Ishikawa (cell line): Measurements from ENCODE around the gene BRD9.

Experiments used
- CEBPB ChIP-seq: IDR thresholded peaks from 2 replicates; pipeline ENCODE4 v1.6.1; 2012
- CREB1 ChIP-seq: IDR thresholded peaks from 2 replicates; pipeline ENCODE4 v1.6.1; 2012; ENCODE audit warnings: low read depth
- EGR1 ChIP-seq: IDR thresholded peaks from 2 replicates; pipeline ENCODE4 v1.6.1; 2012
- EP300 ChIP-seq: IDR thresholded peaks from 2 replicates; pipeline ENCODE4 v1.6.1; 2012; ENCODE audit warnings: borderline replicate concordance
- FOXM1 ChIP-seq: IDR thresholded peaks from 2 replicates; pipeline ENCODE4 v1.6.1; 2012; ENCODE audit warnings: low read depth, borderline replicate concordance
- RAD21 ChIP-seq: IDR thresholded peaks from 2 replicates; pipeline ENCODE4 v1.6.1; 2012; ENCODE audit warnings: low read depth
- REST ChIP-seq: IDR thresholded peaks from 2 replicates; pipeline ENCODE4 v1.6.1; 2012; ENCODE audit warnings: low read depth, mild to moderate bottlenecking
- TEAD4 ChIP-seq: IDR thresholded peaks from 2 replicates; pipeline ENCODE4 v1.6.1; 2012
- USF1 ChIP-seq: IDR thresholded peaks from 2 replicates; pipeline ENCODE4 v1.6.1; 2012

DNA sequence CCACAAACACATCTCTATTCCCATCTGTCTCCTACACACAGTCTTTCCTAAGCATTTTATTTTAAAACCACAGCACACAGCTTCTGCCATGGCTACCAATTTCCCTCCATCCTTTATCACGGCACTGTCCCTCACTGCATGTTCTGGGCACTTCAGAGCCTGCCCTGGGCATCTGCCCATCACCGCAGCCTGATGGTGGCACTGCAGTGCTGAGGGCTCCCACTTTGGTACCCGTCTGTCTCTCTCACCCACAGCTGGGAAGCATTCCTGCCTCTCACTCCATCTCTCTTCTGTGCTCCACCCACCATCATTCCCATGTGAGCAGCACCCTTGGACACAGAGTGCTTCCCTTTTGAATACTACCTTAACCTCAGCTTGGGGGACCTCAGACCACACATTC lies 73.5 kb downstream of the BRD9 start:
- TF ChIP-seq CREB1 (no peak), EGR1 (no peak), RAD21 (no peak), REST (no peak), USF1 (no peak), TEAD4 (no peak), EP300 (no peak), FOXM1 (no peak), CEBPB (no peak)
